ENCODE measurements around the gene IGSF3. TPM values are rescaled to one million over a fixed set of nuclear protein-coding genes. Genes with fewer than 3 reads are reported as not detected.

IGSF3 gene
- total RNA-seq, 1 experiment from 2014 or later = 32.4 TPM

DNA sequence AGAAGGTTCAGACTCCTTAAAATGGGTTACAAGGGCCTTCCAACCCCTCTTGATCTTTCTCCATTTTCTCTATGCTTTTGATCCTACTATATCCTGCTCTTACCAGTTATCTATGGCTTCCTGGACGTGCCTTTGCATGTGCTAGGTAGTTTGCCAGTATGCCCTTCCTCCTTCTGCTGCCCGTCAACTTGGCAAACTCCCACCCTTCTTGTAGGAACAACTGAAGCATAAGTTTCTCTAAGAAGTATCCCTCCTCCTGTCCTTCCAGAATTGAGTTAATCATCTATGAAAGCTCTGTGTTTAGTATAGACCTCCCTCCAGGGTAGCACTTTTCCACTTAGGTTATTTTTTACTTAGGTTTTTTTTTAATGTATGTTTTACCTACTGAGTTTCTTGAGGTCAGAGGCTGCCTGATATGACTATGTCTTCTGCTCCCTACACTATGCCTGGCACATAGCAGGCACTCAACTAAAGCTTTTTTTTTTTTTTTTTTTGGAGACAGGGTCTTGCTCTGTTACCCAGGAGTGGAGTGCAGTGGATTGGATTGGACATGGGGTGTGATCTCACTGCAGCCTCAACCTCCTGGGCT lies 10.0 kb upstream of the IGSF3 start (continued):
- no peak for TF ChIP-seq ZNF232 (CRISPR knock-in tag; IDR thresholded peaks at IDR 0.05)
- no peak for TF ChIP-seq NR2C2 (CRISPR knock-in tag; IDR thresholded peaks at IDR 0.05)
- TF ChIP-seq, protein P1, sequence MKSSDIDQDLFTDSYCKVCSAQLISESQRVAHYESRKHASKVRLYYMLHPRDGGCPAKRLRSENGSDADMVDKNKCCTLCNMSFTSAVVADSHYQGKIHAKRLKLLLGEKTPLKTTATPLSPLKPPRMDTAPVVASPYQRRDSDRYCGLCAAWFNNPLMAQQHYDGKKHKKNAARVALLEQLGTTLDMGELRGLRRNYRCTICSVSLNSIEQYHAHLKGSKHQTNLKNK (CRISPR knock-in tag; IDR thresholded peaks at IDR 0.05) = no peak

DNA sequence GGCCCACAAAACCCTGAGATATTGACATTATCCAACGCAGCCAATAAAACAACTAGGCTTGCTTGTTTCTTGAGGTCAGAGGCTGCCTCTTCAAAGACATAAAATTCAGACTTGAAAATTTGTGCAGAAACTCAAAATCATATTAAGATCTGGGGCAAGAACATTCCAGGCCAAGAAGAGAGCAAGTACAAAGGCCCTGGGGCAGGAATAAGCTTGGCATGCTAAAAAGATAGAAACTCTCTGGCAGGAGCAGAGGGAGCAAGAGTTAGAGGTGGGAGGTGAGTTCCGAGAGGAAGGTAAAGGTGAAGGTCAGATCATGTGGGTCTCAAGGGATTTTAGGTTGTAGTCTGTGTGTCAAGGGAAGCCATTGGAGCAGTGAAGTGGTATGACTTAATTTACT lies 8.8 kb upstream of the IGSF3 start:
- Mint-ChIP-seq H3K4me1 (peaks cover 8% of the 10 kb centered on the region; the same call in 1 of the 2 replicates), H3K9me3 (no peaks in the 10 kb centered on the region), H3K27ac (no peak overlapping the region), H3K4me3 (no peak overlapping the region), H3K36me3 (no peaks in the 10 kb centered on the region), H3K27me3 (ENCODE audit: low read depth) (peaks cover 7% of the 10 kb centered on the region)
- ChIA-PET CTCF (interaction anchor here (2.0 kb wide), 1 partner anchor 102 kb away, joined by 9 read pairs; no protein-coding TSS in a partner anchor), POLR2A (no interaction called here)
- ATAC-seq (no peak), DNase-seq (ENCODE audit: low spot score) (no peak)
- TF ChIP-seq, protein P2, sequence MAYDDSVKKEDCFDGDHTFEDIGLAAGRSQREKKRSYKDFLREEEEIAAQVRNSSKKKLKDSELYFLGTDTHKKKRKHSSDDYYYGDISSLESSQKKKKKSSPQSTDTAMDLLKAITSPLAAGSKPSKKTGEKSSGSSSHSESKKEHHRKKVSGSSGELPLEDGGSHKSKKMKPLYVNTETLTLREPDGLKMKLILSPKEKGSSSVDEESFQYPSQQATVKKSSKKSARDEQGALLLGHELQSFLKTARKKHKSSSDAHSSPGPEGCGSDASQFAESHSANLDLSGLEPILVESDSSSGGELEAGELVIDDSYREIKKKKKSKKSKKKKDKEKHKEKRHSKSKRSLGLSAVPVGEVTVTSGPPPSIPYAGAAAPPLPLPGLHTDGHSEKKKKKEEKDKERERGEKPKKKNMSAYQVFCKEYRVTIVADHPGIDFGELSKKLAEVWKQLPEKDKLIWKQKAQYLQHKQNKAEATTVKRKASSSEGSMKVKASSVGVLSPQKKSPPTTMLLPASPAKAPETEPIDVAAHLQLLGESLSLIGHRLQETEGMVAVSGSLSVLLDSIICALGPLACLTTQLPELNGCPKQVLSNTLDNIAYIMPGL (CRISPR knock-in tag; IDR thresholded peaks at IDR 0.05) = no peak
- TF ChIP-seq, protein P3, sequence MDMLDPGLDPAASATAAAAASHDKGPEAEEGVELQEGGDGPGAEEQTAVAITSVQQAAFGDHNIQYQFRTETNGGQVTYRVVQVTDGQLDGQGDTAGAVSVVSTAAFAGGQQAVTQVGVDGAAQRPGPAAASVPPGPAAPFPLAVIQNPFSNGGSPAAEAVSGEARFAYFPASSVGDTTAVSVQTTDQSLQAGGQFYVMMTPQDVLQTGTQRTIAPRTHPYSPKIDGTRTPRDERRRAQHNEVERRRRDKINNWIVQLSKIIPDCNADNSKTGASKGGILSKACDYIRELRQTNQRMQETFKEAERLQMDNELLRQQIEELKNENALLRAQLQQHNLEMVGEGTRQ (CRISPR knock-in tag; IDR thresholded peaks at IDR 0.05) = no peak
- TF ChIP-seq ZNF232 (CRISPR knock-in tag; IDR thresholded peaks at IDR 0.05) (no peak), IRF2 (CRISPR knock-in tag; IDR thresholded peaks at IDR 0.05; ENCODE audit: borderline replicate concordance, low read depth) (no peak), NFATC4 (CRISPR knock-in tag; IDR thresholded peaks at IDR 0.05) (no peak), CREM (CRISPR knock-in tag; IDR thresholded peaks at IDR 0.05) (no peak), ELF4 (CRISPR knock-in tag; IDR thresholded peaks at IDR 0.05; ENCODE audit: low read depth) (no peak), TEAD1 (CRISPR knock-in tag; IDR thresholded peaks at IDR 0.05) (no peak), RELA (CRISPR knock-in tag; IDR thresholded peaks at IDR 0.05; ENCODE audit: borderline replicate concordance) (no peak), ZNF263 (CRISPR knock-in tag; IDR thresholded peaks at IDR 0.05; ENCODE audit: low read depth) (no peak)
- TF ChIP-seq, protein P4, sequence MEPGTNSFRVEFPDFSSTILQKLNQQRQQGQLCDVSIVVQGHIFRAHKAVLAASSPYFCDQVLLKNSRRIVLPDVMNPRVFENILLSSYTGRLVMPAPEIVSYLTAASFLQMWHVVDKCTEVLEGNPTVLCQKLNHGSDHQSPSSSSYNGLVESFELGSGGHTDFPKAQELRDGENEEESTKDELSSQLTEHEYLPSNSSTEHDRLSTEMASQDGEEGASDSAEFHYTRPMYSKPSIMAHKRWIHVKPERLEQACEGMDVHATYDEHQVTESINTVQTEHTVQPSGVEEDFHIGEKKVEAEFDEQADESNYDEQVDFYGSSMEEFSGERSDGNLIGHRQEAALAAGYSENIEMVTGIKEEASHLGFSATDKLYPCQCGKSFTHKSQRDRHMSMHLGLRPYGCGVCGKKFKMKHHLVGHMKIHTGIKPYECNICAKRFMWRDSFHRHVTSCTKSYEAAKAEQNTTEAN (CRISPR knock-in tag; IDR thresholded peaks at IDR 0.05) = no peak
- TF ChIP-seq, protein P5, sequence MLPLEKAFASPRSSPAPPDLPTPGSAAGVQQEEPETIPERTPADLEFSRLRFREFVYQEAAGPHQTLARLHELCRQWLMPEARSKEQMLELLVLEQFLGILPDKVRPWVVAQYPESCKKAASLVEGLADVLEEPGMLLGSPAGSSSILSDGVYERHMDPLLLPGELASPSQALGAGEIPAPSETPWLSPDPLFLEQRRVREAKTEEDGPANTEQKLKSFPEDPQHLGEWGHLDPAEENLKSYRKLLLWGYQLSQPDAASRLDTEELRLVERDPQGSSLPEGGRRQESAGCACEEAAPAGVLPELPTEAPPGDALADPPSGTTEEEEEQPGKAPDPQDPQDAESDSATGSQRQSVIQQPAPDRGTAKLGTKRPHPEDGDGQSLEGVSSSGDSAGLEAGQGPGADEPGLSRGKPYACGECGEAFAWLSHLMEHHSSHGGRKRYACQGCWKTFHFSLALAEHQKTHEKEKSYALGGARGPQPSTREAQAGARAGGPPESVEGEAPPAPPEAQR (CRISPR knock-in tag; IDR thresholded peaks at IDR 0.05) = no peak
- TF ChIP-seq, protein P6, sequence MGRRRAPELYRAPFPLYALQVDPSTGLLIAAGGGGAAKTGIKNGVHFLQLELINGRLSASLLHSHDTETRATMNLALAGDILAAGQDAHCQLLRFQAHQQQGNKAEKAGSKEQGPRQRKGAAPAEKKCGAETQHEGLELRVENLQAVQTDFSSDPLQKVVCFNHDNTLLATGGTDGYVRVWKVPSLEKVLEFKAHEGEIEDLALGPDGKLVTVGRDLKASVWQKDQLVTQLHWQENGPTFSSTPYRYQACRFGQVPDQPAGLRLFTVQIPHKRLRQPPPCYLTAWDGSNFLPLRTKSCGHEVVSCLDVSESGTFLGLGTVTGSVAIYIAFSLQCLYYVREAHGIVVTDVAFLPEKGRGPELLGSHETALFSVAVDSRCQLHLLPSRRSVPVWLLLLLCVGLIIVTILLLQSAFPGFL (CRISPR knock-in tag; IDR thresholded peaks at IDR 0.05; ENCODE audit: borderline replicate concordance) = no peak

DNA sequence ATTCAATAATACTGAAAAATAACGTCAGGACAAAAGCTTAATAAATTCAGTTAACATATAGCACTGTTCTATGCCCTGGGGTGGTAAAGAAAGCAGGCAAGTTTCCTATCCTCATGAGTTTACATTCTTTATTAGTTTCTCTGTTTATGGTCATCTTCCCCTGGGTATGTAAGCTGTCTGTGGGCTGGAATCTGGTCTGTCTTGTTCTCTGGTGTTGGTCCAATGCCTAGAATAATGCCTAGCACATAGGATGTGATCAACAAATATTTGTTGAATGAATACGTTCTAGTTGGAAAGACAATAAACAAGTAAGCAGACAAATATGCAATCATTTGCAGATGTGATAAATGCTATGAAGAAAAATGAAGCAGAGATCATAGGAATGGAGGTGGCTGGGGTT lies 7.2 kb upstream of the IGSF3 start:
- DNase-seq (ENCODE audit: low spot score) (no peak), ATAC-seq (no peak)
- no peaks in the 10 kb centered on the region for H3K9me3 Mint-ChIP-seq
- peaks cover 14% of the 10 kb centered on the region for H3K27me3 Mint-ChIP-seq (ENCODE audit: low read depth)
- no peaks in the 10 kb centered on the region for H3K36me3 Mint-ChIP-seq
- no peak overlapping the region for H3K27ac Mint-ChIP-seq
- peaks cover 8% of the 10 kb centered on the region; the same call in 1 of the 2 replicates for H3K4me1 Mint-ChIP-seq
- CTCF ChIA-PET = interaction anchor here (0.7 to 2.0 kb wide), 2 partner anchors 44 to 100 kb away, joined by 3 to 9 read pairs; no protein-coding TSS in a partner anchor
- no peak overlapping the region for H3K4me3 Mint-ChIP-seq
- POLR2A ChIA-PET = no interaction called here
- no peak for TF ChIP-seq TP53 (CRISPR knock-in tag; IDR thresholded peaks at IDR 0.05)
- TF ChIP-seq ZNF121 (CRISPR knock-in tag; IDR thresholded peaks at IDR 0.05) = no peak
- no peak for TF ChIP-seq RORB (CRISPR knock-in tag; IDR thresholded peaks at IDR 0.05)
- TF ChIP-seq ZNF219 (CRISPR knock-in tag; IDR thresholded peaks at IDR 0.05; ENCODE audit: borderline replicate concordance) = no peak
- no peak for TF ChIP-seq CREB1 (CRISPR knock-in tag; IDR thresholded peaks at IDR 0.05)
- TF ChIP-seq NR2C2 (CRISPR knock-in tag; IDR thresholded peaks at IDR 0.05) = no peak
- TF ChIP-seq ZNF317 (CRISPR knock-in tag; IDR thresholded peaks at IDR 0.05; ENCODE audit: borderline replicate concordance, low read depth) = no peak
- TF ChIP-seq, protein P7, sequence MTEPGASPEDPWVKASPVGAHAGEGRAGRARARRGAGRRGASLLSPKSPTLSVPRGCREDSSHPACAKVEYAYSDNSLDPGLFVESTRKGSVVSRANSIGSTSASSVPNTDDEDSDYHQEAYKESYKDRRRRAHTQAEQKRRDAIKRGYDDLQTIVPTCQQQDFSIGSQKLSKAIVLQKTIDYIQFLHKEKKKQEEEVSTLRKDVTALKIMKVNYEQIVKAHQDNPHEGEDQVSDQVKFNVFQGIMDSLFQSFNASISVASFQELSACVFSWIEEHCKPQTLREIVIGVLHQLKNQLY (CRISPR knock-in tag; IDR thresholded peaks at IDR 0.05) = no peak
- no peak for TF ChIP-seq HMGA2 (CRISPR knock-in tag; IDR thresholded peaks at IDR 0.05)
- TF ChIP-seq, protein P8, sequence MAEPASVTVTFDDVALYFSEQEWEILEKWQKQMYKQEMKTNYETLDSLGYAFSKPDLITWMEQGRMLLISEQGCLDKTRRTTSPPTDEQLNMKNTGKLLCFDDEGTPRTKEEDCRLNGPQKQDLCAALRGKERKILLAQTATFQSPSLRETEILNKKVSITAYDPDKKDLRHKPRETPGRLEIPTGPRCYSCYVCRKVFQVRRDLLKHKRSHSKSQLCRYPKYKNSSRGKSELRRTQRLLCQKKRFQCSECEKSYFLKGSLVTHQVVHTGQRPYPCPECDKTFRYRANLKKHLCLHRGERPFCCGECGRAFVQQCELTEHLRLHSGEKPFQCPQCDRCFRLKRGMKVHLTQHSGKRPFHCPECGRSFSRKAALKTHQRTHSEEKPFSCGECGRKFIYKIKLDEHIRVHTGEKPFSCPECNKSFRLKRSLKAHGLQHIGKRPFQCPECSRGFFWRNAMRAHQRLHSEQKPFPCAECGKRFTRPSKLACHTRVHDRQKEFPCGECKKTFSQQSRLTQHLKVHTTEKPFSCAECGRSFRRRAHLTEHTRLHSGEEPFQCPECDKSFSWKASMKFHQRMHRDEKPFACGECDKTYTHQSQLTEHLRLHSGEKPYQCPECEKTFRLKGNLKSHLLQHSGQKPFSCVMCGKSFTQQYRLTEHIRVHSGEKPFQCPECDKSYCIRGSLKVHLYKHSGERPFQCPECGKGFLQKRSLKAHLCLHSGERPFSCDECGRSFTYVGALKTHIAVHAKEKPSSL (CRISPR knock-in tag; conservative IDR thresholded peaks at IDR 0.05) = no peak

Measured in WTC11 (cell line).